AG09309 (cell line): ENCODE measurements around the gene SHB.
"Not testable (repeated sequence)": the region's sequence is repeated elsewhere in the genome, so short reads cannot be mapped to it uniquely, and the experiment has no call there.

Experiments used
- DNase-seq: peaks from one replicate; pipeline ENCODE4 v3.0.0-alpha.2; 2010; ENCODE audit warnings: low read depth
- H3K4me3 ChIP-seq: 2 replicates; pipeline ENCODE4 v1.5.1; 2011; ENCODE audit warnings: mild to moderate bottlenecking, low read depth, low read length, moderate library complexity; ENCODE audit not compliant: control insufficient read depth
- CTCF ChIP-seq: IDR thresholded peaks from 2 replicates; pipeline ENCODE4 v1.5.1; 2011; ENCODE audit warnings: mild to moderate bottlenecking, low read depth, low read length, inconsistent platforms; ENCODE audit not compliant: insufficient read depth, control insufficient read depth; ENCODE audit errors: missing control alignments

The SHB gene

GRCh38 chr9:37914701-37915358 is 154.2 kb downstream of the SHB start:
- DNase-seq, result no peak
- TF ChIP-seq CTCF, result no peak
- no peak overlapping the region for H3K4me3 ChIP-seq

- no peak overlapping the region for H3K4me3 ChIP-seq
- no peak for TF ChIP-seq CTCF
- DNase-seq, result no peak
Observed at GRCh38 chr9:37914154-37914551, 154.9 kb downstream of the SHB start.

GRCh38 chr9:37913480-37914153 is 155.4 kb downstream of the SHB start:
- DNase-seq, result no peak
- no peak overlapping the region for H3K4me3 ChIP-seq

GRCh38 chr9:37911271-37911681 is 157.8 kb downstream of the SHB start:
- DNase-seq, result no peak
- no peak for TF ChIP-seq CTCF
- H3K4me3 ChIP-seq, result no peak overlapping the region

More at GRCh38 chr9:37913480-37914153, 155.4 kb downstream of the SHB start:
- TF ChIP-seq CTCF, result peak; percentile 99

- DNase-seq, result no peak
- TF ChIP-seq CTCF, result no peak
- H3K4me3 ChIP-seq, result no peak overlapping the region
Observed at GRCh38 chr9:37910271-37910670, 158.8 kb downstream of the SHB start.

GRCh38 chr9:37909836-37910235 is 159.2 kb downstream of the SHB start:
- not testable (repeated sequence) for H3K4me3 ChIP-seq, DNase-seq

- TF ChIP-seq CTCF, result no peak
- DNase-seq, result no peak
- no peak overlapping the region for H3K4me3 ChIP-seq
Observed at GRCh38 chr9:37909326-37909725, 159.7 kb downstream of the SHB start.
